H1 (cell line): ENCODE data around the gene TRAPPC11. TPM values are rescaled to one million over a fixed set of nuclear protein-coding genes. Genes with fewer than 3 reads are reported as not detected.

ENCODE experiments used
- CTCF ChIA-PET: fragments of 300-600 bp; sonication (Branson Sonifier 250); formaldehyde crosslinking; loops from one replicate; lab custom pipeline; 2021; ENCODE audit not compliant: partially characterized antibody; lab: Charles Lee
- POLR2A ChIA-PET: fragments of 300-600 bp; sonication (Branson Sonifier 250); formaldehyde crosslinking; loops from one replicate; lab custom pipeline; 2021; ENCODE audit warnings: inconsistent platforms; ENCODE audit not compliant: partially characterized antibody; lab: Charles Lee
- DNase-seq, 2 experiments: peaks; one replicate each; pipeline versions ENCODE4 v3.0.0 to v3.0.0-alpha.2; 2010 to 2022; ENCODE audit warnings: low spot score in 2 of 2, low read depth in 1 of 2, mixed read lengths in 1 of 2
- FAIRE-seq: peaks from 2 replicates; lab custom pipeline; 2011; peaks lifted over from hg19 to GRCh38; lab: Jason Lieb, UNC
- H2AFZ ChIP-seq: 2 replicates; pipeline ENCODE4 v1.8.1; 2012; ENCODE audit warnings: low read length, inconsistent platforms
- H2AK5ac ChIP-seq: 2 replicates; pipeline ENCODE4 v1.6.1; 2013; ENCODE audit warnings: low read depth, low read length
- H2BK120ac ChIP-seq: replicated peaks from 2 replicates; pipeline ENCODE3; 2013; ENCODE audit warnings: low read depth, low read length, inconsistent platforms
- H2BK12ac ChIP-seq: 2 replicates; pipeline ENCODE4 v1.6.1; 2013; ENCODE audit warnings: low read depth, low read length
- H2BK15ac ChIP-seq: 2 replicates; pipeline ENCODE4 v1.6.1; 2013; ENCODE audit warnings: low read length
- H2BK20ac ChIP-seq: 2 replicates; pipeline ENCODE4 v1.6.1; 2013; ENCODE audit warnings: low read length
- H2BK5ac ChIP-seq: 2 replicates; pipeline ENCODE4 v1.6.1; 2013; ENCODE audit warnings: low read depth, low read length
- H3K14ac ChIP-seq: 2 replicates; pipeline ENCODE4 v1.6.1; 2013; ENCODE audit warnings: inconsistent platforms; ENCODE audit not compliant: insufficient read length
- H3K18ac ChIP-seq: 2 replicates; pipeline ENCODE4 v1.6.1; 2013; ENCODE audit warnings: low read length; ENCODE audit errors: extremely low read depth
- H3K23ac ChIP-seq: 2 replicates; pipeline ENCODE4 v1.6.1; 2013; ENCODE audit warnings: inconsistent platforms; ENCODE audit not compliant: insufficient read length
- H3K23me2 ChIP-seq: 2 replicates; pipeline ENCODE4 v1.6.1; 2013; ENCODE audit warnings: low read depth, low read length
- H3K27ac ChIP-seq: 2 replicates; pipeline ENCODE4 v1.6.1; 2011; ENCODE audit warnings: low read depth, low read length, inconsistent platforms
- H3K27me3 ChIP-seq, 4 experiments: replicated peaks in 1 of 4; 1 replicate in 1 of 4; 2 replicates in 3 of 4; pipeline versions ENCODE4 v1.6.1 to v1.8.1; 2011 to 2013; ENCODE audit warnings: low read length in 3 of 4, mild to moderate bottlenecking in 3 of 4, inconsistent platforms in 2 of 4, mixed read lengths in 2 of 4, moderate library complexity in 1 of 4; ENCODE audit not compliant: control insufficient read depth in 3 of 4, insufficient read depth in 3 of 4; ENCODE audit errors: extremely low read depth in 1 of 4
- H3K36me3 ChIP-seq, 4 experiments: 2 replicates each; pipeline versions ENCODE4 v1.6.1 to v1.8.1; 2011 to 2013; ENCODE audit warnings: mild to moderate bottlenecking in 4 of 4, low read length in 3 of 4, moderate library complexity in 2 of 4, control low read depth in 1 of 4, inconsistent platforms in 1 of 4; ENCODE audit not compliant: insufficient read depth in 4 of 4, control insufficient read depth in 2 of 4
- H3K4ac ChIP-seq: replicated peaks from 2 replicates; pipeline ENCODE3; 2013; ENCODE audit warnings: low read length, low read depth, mixed read lengths, inconsistent platforms; ENCODE audit not compliant: insufficient read length
- H3K4me1 ChIP-seq, 4 experiments: replicated peaks in 1 of 4; 1 replicate in 1 of 4; 2 replicates in 3 of 4; pipeline versions ENCODE4 v1.6.1 to v1.8.1; 2011 to 2013; ENCODE audit warnings: low read length in 3 of 4, inconsistent platforms in 2 of 4, mixed read lengths in 1 of 4; ENCODE audit not compliant: insufficient read depth in 4 of 4, control insufficient read depth in 3 of 4
- H3K4me2 ChIP-seq, 2 experiments: 2 replicates each; pipeline versions ENCODE4 v1.6.1 to v1.8.1; 2011 to 2013; ENCODE audit warnings: low read depth in 2 of 2, low read length in 2 of 2, control low read depth in 1 of 2, inconsistent platforms in 1 of 2, mild to moderate bottlenecking in 1 of 2; ENCODE audit not compliant: insufficient read depth in 1 of 2
- H3K4me3 ChIP-seq, 4 experiments: fragments of 200-600, 300-600 bp in 1 of 4; sonication (generic), shearing (Covaris generic), sonication (Bioruptor Twin) in 1 of 4; 2 replicates each; pipeline versions ENCODE4 v1.5.1 to v1.8.1; 2011 to 2016; ENCODE audit warnings: low read length in 4 of 4, low read depth in 3 of 4, control low read depth in 2 of 4, inconsistent platforms in 2 of 4, mild to moderate bottlenecking in 2 of 4, mixed read lengths in 1 of 4, moderate library complexity in 1 of 4; ENCODE audit not compliant: insufficient read depth in 2 of 4; ENCODE audit errors: extremely low read depth in 1 of 4
- H3K56ac ChIP-seq: replicated peaks from 2 replicates; pipeline ENCODE3; 2013; ENCODE audit warnings: low read depth, mild to moderate bottlenecking, mixed read lengths, low read length, inconsistent platforms; ENCODE audit not compliant: insufficient read length
- H3K79me1 ChIP-seq: 2 replicates; pipeline ENCODE4 v1.6.1; 2013; ENCODE audit warnings: low read depth, low read length, control low read depth
- H3K79me2 ChIP-seq, 2 experiments: 2 replicates each; pipeline versions ENCODE4 v1.6.1 to v1.8.1; 2012 to 2013; ENCODE audit warnings: low read length in 2 of 2, mild to moderate bottlenecking in 2 of 2, inconsistent platforms in 1 of 2; ENCODE audit not compliant: insufficient read depth in 2 of 2, control insufficient read depth in 1 of 2
- H3K9ac ChIP-seq, 4 experiments: replicated peaks in 1 of 4; 1 replicate in 1 of 4; 2 replicates in 3 of 4; pipeline versions ENCODE4 v1.6.1 to v1.8.1; 2011 to 2013; ENCODE audit warnings: low read depth in 3 of 4, low read length in 3 of 4, control low read depth in 2 of 4, mild to moderate bottlenecking in 2 of 4, moderate library complexity in 2 of 4, inconsistent platforms in 1 of 4; ENCODE audit errors: extremely low read depth in 1 of 4
- H3K9me3 ChIP-seq, 2 experiments: 2 replicates each; pipeline versions ENCODE4 v1.6.1 to v1.8.1; 2012 to 2013; ENCODE audit warnings: mild to moderate bottlenecking in 2 of 2, moderate library complexity in 2 of 2, control low read depth in 1 of 2, inconsistent platforms in 1 of 2, low read depth in 1 of 2, low read length in 1 of 2, mixed read lengths in 1 of 2; ENCODE audit not compliant: insufficient read depth in 2 of 2
- H4K20me1 ChIP-seq, 2 experiments: replicated peaks in 1 of 2; 2 replicates each; pipeline versions ENCODE3 to v1.8.1; 2011 to 2013; ENCODE audit warnings: inconsistent platforms in 2 of 2, low read length in 2 of 2, mild to moderate bottlenecking in 1 of 2; ENCODE audit not compliant: insufficient read depth in 2 of 2, control insufficient read depth in 1 of 2
- H4K5ac ChIP-seq: 2 replicates; pipeline ENCODE4 v1.6.1; 2013; ENCODE audit warnings: low read length, low read depth, mixed read lengths, inconsistent platforms; ENCODE audit not compliant: insufficient read length
- H4K8ac ChIP-seq: 2 replicates; pipeline ENCODE4 v1.8.0; 2013; ENCODE audit warnings: mild to moderate bottlenecking, moderate library complexity, low read length, inconsistent platforms; ENCODE audit not compliant: insufficient read depth; ENCODE audit errors: extremely low read depth
- H4K91ac ChIP-seq: replicated peaks from 2 replicates; pipeline ENCODE3; 2013; ENCODE audit warnings: low read length, mixed read lengths, inconsistent platforms; ENCODE audit not compliant: insufficient read length
- EP300 ChIP-seq, 2 experiments: IDR thresholded peaks; 1 replicate in 1 of 2; 2 replicates in 1 of 2; pipeline ENCODE4 v1.6.1; 2011 to 2012; ENCODE audit warnings: low read depth in 2 of 2, low read length in 2 of 2, mild to moderate bottlenecking in 2 of 2, borderline replicate concordance in 1 of 2, inconsistent platforms in 1 of 2, moderate library complexity in 1 of 2
- GABPA ChIP-seq: IDR thresholded peaks from 2 replicates; pipeline ENCODE4 v1.6.1; 2011; ENCODE audit warnings: mild to moderate bottlenecking, low read length, moderate library complexity, borderline replicate concordance; ENCODE audit not compliant: insufficient read depth
- KDM1A ChIP-seq: fragments of 200-600, 300-600 bp; sonication (generic); IDR thresholded peaks from 2 replicates; pipeline ENCODE4 v1.7.1; 2016; ENCODE audit warnings: mild to moderate bottlenecking, low read length, borderline replicate concordance
- KDM5A ChIP-seq: fragments of 200-600 bp; IDR thresholded peaks from 2 replicates; pipeline ENCODE4 v1.7.1; 2012; ENCODE audit warnings: mild to moderate bottlenecking, low read length, inconsistent platforms, mixed read lengths
- PHF8 ChIP-seq: fragments of 200-600 bp; sonication (generic); conservative IDR thresholded peaks from 2 replicates; pipeline ENCODE4 v1.7.1; 2012; ENCODE audit warnings: low read depth, mild to moderate bottlenecking, inconsistent platforms, low read length, moderate library complexity
- RXRA ChIP-seq: IDR thresholded peaks from 2 replicates; pipeline ENCODE4 v1.6.1; 2011; ENCODE audit warnings: low read depth, mild to moderate bottlenecking, low read length, moderate library complexity; ENCODE audit not compliant: insufficient read depth
- SIX5 ChIP-seq: IDR thresholded peaks from 2 replicates; pipeline ENCODE4 v1.6.1; 2011; ENCODE audit warnings: mild to moderate bottlenecking, low read depth, low read length
- WGBS, 2 experiments: shearing (Covaris generic) in 1 of 2; methylation state at CpG; one replicate each; pipeline versions ENCODE4 v1.1.6 to v1.1.7; 2013 to 2015; ENCODE audit warnings: low lambda C conversion rate in 2 of 2, mixed read lengths in 2 of 2, inconsistent platforms in 1 of 2, low coverage in 1 of 2, missing lambda C conversion rate in 1 of 2; ENCODE audit not compliant: insufficient replicate concordance in 2 of 2, insufficient coverage in 1 of 2, insufficient read length in 1 of 2; ENCODE audit errors: extremely low coverage in 1 of 2, missing lambda C conversion rate in 1 of 2; 5-methylcytosine and 5-hydroxymethylcytosine counted together
- polyA plus RNA-seq, 7 experiments: library from polyadenylated mRNA; depleted of rRNA in 3 of 7; stranded (reverse) in 5 of 7; unstranded in 2 of 7; fragments of >200 nt in 5 of 7; fragments of 200-250 nt in 2 of 7; gene quantifications; 1 replicate in 5 of 7; 2 replicates in 1 of 7; 4 replicates in 1 of 7; pipeline versions ENCODE4 v1.2.1 to v1.2.3, GENCODE V29; 2011 to 2013; ENCODE audit warnings: missing spikeins in 2 of 7, mixed read lengths in 2 of 7
- total RNA-seq: library from RNA; stranded (reverse); fragmentation: NEBNext Ultra II Directional; extraction: Animal tissue kit (Norgen Biotek cat#: 25700); gene quantifications from 2 replicates; pipeline ENCODE4 v1.2.1, GENCODE V29; 2021

Gene TRAPPC11
- total and polyA plus RNA-seq, 2 of the 8 experiments (the other 6 are each of a cell fraction or from before 2014, with no cell fraction given), result 19.2 to 25.9 TPM

DNA sequence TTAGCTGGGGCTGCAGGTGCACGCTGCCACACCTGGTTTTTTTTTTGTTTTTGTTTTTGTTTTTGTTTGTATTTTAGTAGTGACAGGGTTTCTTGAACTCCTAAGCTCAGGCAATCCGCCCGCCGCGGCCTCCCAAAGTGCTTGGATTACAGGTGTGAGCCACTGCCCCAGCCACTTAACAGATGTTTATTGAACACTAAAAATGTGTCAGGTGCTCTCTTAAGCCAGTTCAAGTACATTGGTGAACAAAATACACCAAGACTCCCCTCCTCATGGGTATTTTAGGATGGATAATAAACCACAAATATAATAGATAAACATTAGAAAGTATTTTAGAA, 69.9 kb downstream of the TRAPPC11 start:
- no peak overlapping the region for H4K5ac ChIP-seq
- H3K4me1 ChIP-seq, result no peaks in the 10 kb centered on the region
- H4K20me1 ChIP-seq, result no peaks in the 10 kb centered on the region
- DNase-seq, result no peak
- no peak overlapping the region for H2AK5ac ChIP-seq
- H4K8ac ChIP-seq, result no peak overlapping the region
- CTCF ChIA-PET, result interaction anchor here (0.6 to 1.7 kb wide), 2 partner anchors 9 to 1765 kb away, joined by 3 to 6 read pairs; no protein-coding TSS in a partner anchor
- no peak overlapping the region for H2BK20ac ChIP-seq
- no peak overlapping the region for H3K9ac ChIP-seq
- no peaks in the 10 kb centered on the region for H3K79me2 ChIP-seq
- no peak overlapping the region for H3K56ac ChIP-seq
- H3K4me3 ChIP-seq, result no peak overlapping the region
- POLR2A ChIA-PET, result no interaction called here
- no peaks in the 10 kb centered on the region for H3K79me1 ChIP-seq
- no peaks in the 10 kb centered on the region for H3K36me3 ChIP-seq
- H3K14ac ChIP-seq, result no peak overlapping the region
- no peak overlapping the region for H2AFZ ChIP-seq
- H3K18ac ChIP-seq, result no peak overlapping the region
- no peak overlapping the region for H3K4me2 ChIP-seq
- no peak overlapping the region for H2BK12ac ChIP-seq
- H3K23me2 ChIP-seq, result no peaks in the 10 kb centered on the region
- no peak overlapping the region for H4K91ac ChIP-seq
- no peak overlapping the region for H3K4ac ChIP-seq
- no peak overlapping the region for H3K27ac ChIP-seq
- H2BK5ac ChIP-seq, result no peak overlapping the region
- H3K9me3 ChIP-seq, result no peaks in the 10 kb centered on the region
- no peak overlapping the region for H2BK15ac ChIP-seq
- 87% methylated on average over 5 of the region's 5 CpGs; no CpG with 5 or more reads in 1 of the 2 experiments for WGBS, 2 experiments
- no peak overlapping the region for H2BK120ac ChIP-seq
- TF ChIP-seq KDM5A (no peak), PHF8 (no peak), SIX5 (no peak), EP300 (IDR thresholded peaks at IDR 0.05; ENCODE audit: borderline replicate concordance in 1 of 2, low read depth in 2 of 2, low read length in 2 of 2) (no peak), KDM1A (no peak), GABPA (no peak), RXRA (no peak)
- H3K23ac ChIP-seq, result no peak overlapping the region
- FAIRE-seq, result no peak
- H3K27me3 ChIP-seq, result no peaks in the 10 kb centered on the region; a peak in 1 of 7 replicates
